Stomach (tissue), 4 donors: ENCODE measurements around the gene ARHGAP10.

Experiments
- POLR2A ChIP-seq, 4 donors: fragments of 450-650 bp; IDR thresholded peaks; one replicate each; pipeline ENCODE4 v1.6.1; 2016; ENCODE audit warnings: antibody characterized with exemption in 4 of 4, control low read depth in 2 of 4, mild to moderate bottlenecking in 1 of 4, moderate library complexity in 1 of 4
- TF ChIP-seq, protein P1 (sequence below), 7 experiments: fragments of 450-650 bp in 4 of 7; fragments of 200-600 bp in 3 of 7; sonication (generic) in 3 of 7; IDR thresholded peaks; one replicate each; pipeline ENCODE4 v1.5.1; 2016 to 2019; ENCODE audit warnings: antibody characterized with exemption in 7 of 7, control low read depth in 2 of 7, mild to moderate bottlenecking in 1 of 7

- TF ChIP-seq, protein P1, sequence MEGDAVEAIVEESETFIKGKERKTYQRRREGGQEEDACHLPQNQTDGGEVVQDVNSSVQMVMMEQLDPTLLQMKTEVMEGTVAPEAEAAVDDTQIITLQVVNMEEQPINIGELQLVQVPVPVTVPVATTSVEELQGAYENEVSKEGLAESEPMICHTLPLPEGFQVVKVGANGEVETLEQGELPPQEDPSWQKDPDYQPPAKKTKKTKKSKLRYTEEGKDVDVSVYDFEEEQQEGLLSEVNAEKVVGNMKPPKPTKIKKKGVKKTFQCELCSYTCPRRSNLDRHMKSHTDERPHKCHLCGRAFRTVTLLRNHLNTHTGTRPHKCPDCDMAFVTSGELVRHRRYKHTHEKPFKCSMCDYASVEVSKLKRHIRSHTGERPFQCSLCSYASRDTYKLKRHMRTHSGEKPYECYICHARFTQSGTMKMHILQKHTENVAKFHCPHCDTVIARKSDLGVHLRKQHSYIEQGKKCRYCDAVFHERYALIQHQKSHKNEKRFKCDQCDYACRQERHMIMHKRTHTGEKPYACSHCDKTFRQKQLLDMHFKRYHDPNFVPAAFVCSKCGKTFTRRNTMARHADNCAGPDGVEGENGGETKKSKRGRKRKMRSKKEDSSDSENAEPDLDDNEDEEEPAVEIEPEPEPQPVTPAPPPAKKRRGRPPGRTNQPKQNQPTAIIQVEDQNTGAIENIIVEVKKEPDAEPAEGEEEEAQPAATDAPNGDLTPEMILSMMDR (IDR thresholded peaks at IDR 0.05), result no peak
- no peak for TF ChIP-seq POLR2A (IDR thresholded peaks at IDR 0.05)
Measured at GRCh38 chr4:147802346-147802745, 70.5 kb downstream of the ARHGAP10 start.
